Activated CD8-positive, alpha-beta memory T cell treated with anti-CD3 and anti-CD28 coated beads for 4 hours (primary cell): Measurements from ENCODE around the gene FASLG.
"Not testable (repeated sequence)": the region's sequence is repeated elsewhere in the genome, so short reads cannot be mapped to it uniquely, and the experiment has no call there.

ENCODE experiments used
- DNase-seq, 2 donors: peaks; one replicate each; pipeline ENCODE4 v3.0.0-alpha.2; 2020; ENCODE audit warnings: low read depth in 2 of 2

FASLG gene

GRCh38 chr1:172658871-172659453, at the start of gene FASLG:
TSS of gene FASLG (plus strand) at chr1:172659103. CDS start at chr1:172659202, 99 bp downstream.
- DNase-seq, result peak in 1 of 2 donors; percentile 71

GRCh38 chr1:172609528-172609927, 49.4 kb upstream of the FASLG start:
- no peak for DNase-seq

GRCh38 chr1:172612478-172612877, 46.4 kb upstream of the FASLG start:
- DNase-seq, result no peak

GRCh38 chr1:172613294-172613693, 45.6 kb upstream of the FASLG start:
- DNase-seq, result no peak

- no peak for DNase-seq
Measured at GRCh38 chr1:172616195-172616594, 42.7 kb upstream of the FASLG start.

GRCh38 chr1:172616636-172617035, 42.3 kb upstream of the FASLG start:
- DNase-seq, result no peak

- DNase-seq, result not testable (repeated sequence)
Measured at GRCh38 chr1:172620603-172621002, 38.3 kb upstream of the FASLG start.

GRCh38 chr1:172622541-172622940, 36.4 kb upstream of the FASLG start:
- DNase-seq, result no peak

GRCh38 chr1:172623748-172624147, 35.2 kb upstream of the FASLG start:
- DNase-seq, result no peak

- no peak for DNase-seq
Measured at GRCh38 chr1:172626845-172627244, 32.1 kb upstream of the FASLG start.

- DNase-seq, result no peak
Measured at GRCh38 chr1:172627702-172628101, 31.2 kb upstream of the FASLG start.

GRCh38 chr1:172628401-172628800, 30.5 kb upstream of the FASLG start:
- no peak for DNase-seq

- DNase-seq, result no peak
Measured at GRCh38 chr1:172629170-172629569, 29.7 kb upstream of the FASLG start.

GRCh38 chr1:172629638-172630037, 29.3 kb upstream of the FASLG start:
- DNase-seq, result no peak

GRCh38 chr1:172630056-172630818, 28.7 kb upstream of the FASLG start:
- no peak for DNase-seq

- DNase-seq, result no peak
Measured at GRCh38 chr1:172630868-172631267, 28.0 kb upstream of the FASLG start.

- DNase-seq, result no peak
Measured at GRCh38 chr1:172637522-172637921, 21.4 kb upstream of the FASLG start.

GRCh38 chr1:172638249-172638648, 20.7 kb upstream of the FASLG start:
- DNase-seq, result no peak

GRCh38 chr1:172638885-172639831, 19.7 kb upstream of the FASLG start:
- peak; percentile 51 to 75 for DNase-seq

- DNase-seq, result no peak
Measured at GRCh38 chr1:172640111-172640510, 18.8 kb upstream of the FASLG start.

- DNase-seq, result no peak
Measured at GRCh38 chr1:172641492-172641891, 17.4 kb upstream of the FASLG start.

- DNase-seq, result no peak
Measured at GRCh38 chr1:172642970-172643369, 15.9 kb upstream of the FASLG start.
